SKM-1 treated with dmso at 0.1 percent for 144 hours (cell line): ENCODE data around the gene TXNRD1.

Experiments used
- DNase-seq: peaks from one replicate; lab custom pipeline; 2025; ENCODE audit not compliant: unreplicated experiment; lab: John Stamatoyannopoulos, UW

Gene TXNRD1

GRCh38 chr12:104299842-104300481, 84.4 kb downstream of the TXNRD1 start:
- DNase-seq: no peak

GRCh38 chr12:104303538-104304151, 88.1 kb downstream of the TXNRD1 start, which contains the start of gene EID3:
Gene EID3 (plus strand): TSS chr12:104303739. CDS start chr12:104303935, 196 bp downstream.
- no peak for DNase-seq

GRCh38 chr12:104304261-104305009, 88.9 kb downstream of the TXNRD1 start:
- no peak for DNase-seq

- no peak for DNase-seq
Observed at GRCh38 chr12:104305349-104305748, 89.8 kb downstream of the TXNRD1 start.

GRCh38 chr12:104306376-104306775, 90.8 kb downstream of the TXNRD1 start:
- no peak for DNase-seq

- no peak for DNase-seq
Observed at GRCh38 chr12:104306943-104307654, 91.5 kb downstream of the TXNRD1 start.

- DNase-seq: no peak
Observed at GRCh38 chr12:104307655-104308000, 92.0 kb downstream of the TXNRD1 start.

- DNase-seq: no peak
Observed at GRCh38 chr12:104309446-104309993, 93.9 kb downstream of the TXNRD1 start.

GRCh38 chr12:104310751-104311633, 95.4 kb downstream of the TXNRD1 start:
- DNase-seq: no peak

GRCh38 chr12:104312202-104312601, 96.6 kb downstream of the TXNRD1 start:
- DNase-seq: no peak

- no peak for DNase-seq
Observed at GRCh38 chr12:104312654-104313053, 97.1 kb downstream of the TXNRD1 start.

- DNase-seq: no peak
Observed at GRCh38 chr12:104313568-104314241, 98.1 kb downstream of the TXNRD1 start.

- DNase-seq: no peak
Observed at GRCh38 chr12:104314242-104314614, 98.6 kb downstream of the TXNRD1 start.

GRCh38 chr12:104315326-104316224, 100.0 kb downstream of the TXNRD1 start:
- DNase-seq: no peak

- no peak for DNase-seq
Observed at GRCh38 chr12:104316936-104317335, 101.4 kb downstream of the TXNRD1 start.

- no peak for DNase-seq
Observed at GRCh38 chr12:104317538-104318210, 102.1 kb downstream of the TXNRD1 start.

- no peak for DNase-seq
Observed at GRCh38 chr12:104319028-104319427, 103.4 kb downstream of the TXNRD1 start.

- DNase-seq: no peak
Observed at GRCh38 chr12:104319918-104320626, 104.5 kb downstream of the TXNRD1 start.
